PC-3 (cell line): ENCODE measurements around the gene DOCK4. TPM values are rescaled to one million over a fixed set of nuclear protein-coding genes. Genes with fewer than 3 reads are reported as not detected.
A peak's percentile ranks its signal among the peaks of the same experiment; 100 is the strongest.

Experiments
- ATAC-seq: fragments of 200-7000 bp; cut with Tn5 transposase; 2 replicates; pipeline ENCODE4 v1.9.1; 2020; ENCODE audit warnings: mild to moderate bottlenecking, moderate library complexity
- BruUV-seq: library from RNA; stranded (reverse); fragments of 400-500 nt; replicated peaks from 2 replicates; lab custom pipeline; 2021; lab: Mats Ljungman, UMichigan
- CTCF ChIA-PET: fragments of 300-600 bp; sonication (Branson Sonifier 250); formaldehyde crosslinking; loops from one replicate; lab custom pipeline; 2022; ENCODE audit warnings: antibody characterized with exemption; lab: Charles Lee
- POLR2A ChIA-PET: fragments of 300-600 bp; sonication (Branson Sonifier 250); formaldehyde crosslinking; loops from one replicate; lab custom pipeline; 2022; ENCODE audit warnings: antibody characterized with exemption; ENCODE audit not compliant: unreplicated experiment; lab: Charles Lee
- DNase-seq: peaks from one replicate; pipeline ENCODE4 v3.0.0-alpha.2; 2015
- H2AFZ ChIP-seq: fragments of 300-600 bp; sonication (generic); 2 replicates; pipeline ENCODE4 v1.6.0; 2016; ENCODE audit warnings: antibody characterized with exemption, low read length
- H3F3A ChIP-seq: fragments of 300-600 bp; sonication (generic); one replicate; pipeline ENCODE4 v1.6.0; 2017; ENCODE audit warnings: antibody characterized with exemption, low read length, control low read depth, mild to moderate bottlenecking; ENCODE audit not compliant: unreplicated experiment
- H3K27ac ChIP-seq: fragments of 300-600 bp; sonication (generic); 2 replicates; pipeline ENCODE4 v1.5.1; 2016; ENCODE audit warnings: mild to moderate bottlenecking, low read length
- H3K27me3 ChIP-seq: fragments of 300-600 bp; sonication (generic); 2 replicates; pipeline ENCODE4 v1.6.1; 2016; ENCODE audit warnings: low read length, mixed read lengths
- H3K36me3 ChIP-seq: fragments of 300-600 bp; sonication (generic); 2 replicates; pipeline ENCODE4 v1.6.1; 2016; ENCODE audit warnings: low read depth, mixed run types, low read length, mixed read lengths
- H3K4me1 ChIP-seq: fragments of 300-600 bp; sonication (generic); 2 replicates; pipeline ENCODE4 v1.5.1; 2016; ENCODE audit warnings: low read length; ENCODE audit not compliant: insufficient read depth
- H3K4me2 ChIP-seq: fragments of 300-600 bp; sonication (generic); 2 replicates; pipeline ENCODE4 v1.6.0; 2016; ENCODE audit warnings: low read length
- H3K4me3 ChIP-seq: fragments of 300-600 bp; sonication (generic); 2 replicates; pipeline ENCODE4 v1.5.1; 2016; ENCODE audit warnings: mild to moderate bottlenecking, low read length, mixed read lengths
- H3K79me2 ChIP-seq: fragments of 300-600 bp; sonication (generic); 2 replicates; pipeline ENCODE4 v1.6.1; 2017; ENCODE audit warnings: low read length, mixed read lengths
- H3K9ac ChIP-seq: fragments of 300-600 bp; sonication (generic); 2 replicates; pipeline ENCODE4 v1.6.0; 2016; ENCODE audit warnings: mild to moderate bottlenecking, low read length
- H3K9me2 ChIP-seq: fragments of 300-600 bp; sonication (generic); replicated peaks from 2 replicates; pipeline ENCODE4 v1.6.1; 2016; ENCODE audit warnings: mixed run types, low read length, mixed read lengths
- H3K9me3 ChIP-seq: fragments of 300-600 bp; sonication (generic); 2 replicates; pipeline ENCODE4 v1.6.1; 2016; ENCODE audit warnings: low read length, mixed read lengths
- H4K20me1 ChIP-seq: fragments of 300-600 bp; sonication (generic); 2 replicates; pipeline ENCODE4 v1.6.1; 2016; ENCODE audit warnings: low read length, mixed read lengths
- CTCF ChIP-seq: fragments of 300-600 bp; sonication (generic); conservative IDR thresholded peaks from 2 replicates; pipeline ENCODE4 v1.5.1; 2017; ENCODE audit warnings: antibody characterized with exemption, low read depth, mild to moderate bottlenecking, low read length
- EZH2 ChIP-seq: fragments of 300-600 bp; sonication (generic); IDR thresholded peaks from one replicate; pipeline ENCODE4 v1.6.1; 2017; ENCODE audit warnings: antibody characterized with exemption, mild to moderate bottlenecking, low read length; ENCODE audit not compliant: unreplicated experiment
- EZH2phosphoT487 ChIP-seq: fragments of 300-600 bp; sonication (generic); IDR thresholded peaks from 2 replicates; pipeline ENCODE4 v1.6.1; 2018; ENCODE audit warnings: mild to moderate bottlenecking, antibody characterized with exemption, low read length, borderline replicate concordance
- intact Hi-C: fragments of 100-400 bp; cut with micrococcal nuclease; formaldehyde crosslinking; loops from 2 replicates; pipeline ENCODE4 v1.9.0; 2023
- total RNA-seq: library from RNA; depleted of rRNA; stranded (reverse); fragments of >200 nt; gene quantifications from 2 replicates; pipeline ENCODE4 v1.2.3, GENCODE V29; 2014

DOCK4 gene
- total RNA-seq, 1 experiment from 2014 or later: 25.4 TPM

- H4K20me1 ChIP-seq: 0 out of 2 replicates have a peak, but pooled peaks cover 3% of the 10 kb centered on the region
- H3K9me2 ChIP-seq: no peaks in the 10 kb centered on the region
- H3K27ac ChIP-seq: no peak overlapping the region
- CTCF ChIA-PET: no interaction called here
- no TSS peak for BruUV-seq
- no peak for TF ChIP-seq CTCF
- no peak for TF ChIP-seq EZH2
- no peaks in the 10 kb centered on the region for H3K27me3 ChIP-seq
- H3K4me3 ChIP-seq: no peak overlapping the region
- intact Hi-C loops: no loop called here
- no peak overlapping the region for H3K9ac ChIP-seq
- H3F3A ChIP-seq: no peaks in the 10 kb centered on the region
- H3K9me3 ChIP-seq: no peaks in the 10 kb centered on the region
- no peak overlapping the region for H3K4me2 ChIP-seq
- H3K79me2 ChIP-seq: peaks cover 30% of the 10 kb centered on the region
- DNase-seq (no peak), ATAC-seq (no peak)
- no peaks in the 10 kb centered on the region for H3K36me3 ChIP-seq
- no peaks in the 10 kb centered on the region for H3K4me1 ChIP-seq
- POLR2A ChIA-PET: no interaction called here
- no peak overlapping the region for H2AFZ ChIP-seq
Measured at GRCh38 chr7:112120696-112121217, 85.4 kb downstream of the DOCK4 start.

GRCh38 chr7:112118581-112119566 lies 87.3 kb downstream of the DOCK4 start:
- Histone ChIP-seq H3K9me3 (no peaks in the 10 kb centered on the region), H3K27me3 (no peaks in the 10 kb centered on the region), H3K79me2 (peaks cover 18% of the 10 kb centered on the region), H3K4me1 (no peaks in the 10 kb centered on the region), H3K4me3 (no peak overlapping the region), H3K4me2 (no peak overlapping the region), H3K27ac (no peak overlapping the region), H3K36me3 (no peaks in the 10 kb centered on the region), H3K9ac (no peak overlapping the region), H4K20me1 (no peaks in the 10 kb centered on the region), H3F3A (no peaks in the 10 kb centered on the region), H2AFZ (no peak overlapping the region), H3K9me2 (no peaks in the 10 kb centered on the region)
- BruUV-seq: no TSS peak
- intact Hi-C loops: no loop called here
- ChIA-PET CTCF (no interaction called here), POLR2A (no interaction called here)
- ATAC-seq (no peak), DNase-seq (no peak)
- TF ChIP-seq CTCF (no peak), EZH2 (no peak), EZH2phosphoT487 (no peak)

GRCh38 chr7:112116894-112117293 lies 89.3 kb downstream of the DOCK4 start:
- Histone ChIP-seq H3K27me3 (no peaks in the 10 kb centered on the region), H3K9me3 (no peaks in the 10 kb centered on the region), H3F3A (no peaks in the 10 kb centered on the region), H3K9ac (no peak overlapping the region), H3K27ac (no peak overlapping the region), H2AFZ (no peak overlapping the region), H3K36me3 (no peaks in the 10 kb centered on the region), H3K9me2 (no peaks in the 10 kb centered on the region), H3K4me2 (no peak overlapping the region), H3K4me3 (no peak overlapping the region), H3K4me1 (no peaks in the 10 kb centered on the region), H4K20me1 (no peaks in the 10 kb centered on the region), H3K79me2 (peaks cover 19% of the 10 kb centered on the region)
- 0 out of 2 replicates have a peak, but pooled peaks have one; percentile 27 for ATAC-seq
- BruUV-seq: no TSS peak
- no peak for DNase-seq
- POLR2A ChIA-PET: no interaction called here
- CTCF ChIA-PET: no interaction called here
- TF ChIP-seq CTCF (no peak), EZH2phosphoT487 (no peak), EZH2 (no peak)
- intact Hi-C loops: no loop called here
